Sigmoid colon (tissue), 7 donors: ENCODE data around the gene MAPKBP1. TPM values are rescaled to one million over a fixed set of nuclear protein-coding genes. Genes with fewer than 3 reads are reported as not detected.

Experiments used
- DNase-seq: peaks from one replicate; pipeline ENCODE4 v3.0.0-alpha.2; 2019
- H3K27ac ChIP-seq, 4 donors: fragments of 200-600 bp; sonication (generic); one replicate each; pipeline ENCODE4 v1.5.1; 2016 to 2019; ENCODE audit warnings: mild to moderate bottlenecking in 1 of 4
- H3K27me3 ChIP-seq, 3 donors: fragments of 200-600 bp; sonication (generic); one replicate each; pipeline ENCODE4 v1.5.1; 2019; ENCODE audit warnings: mild to moderate bottlenecking in 1 of 3
- H3K36me3 ChIP-seq, 4 donors: fragments of 200-600 bp; sonication (generic); one replicate each; pipeline ENCODE4 v1.5.1; 2016 to 2019
- H3K4me1 ChIP-seq, 4 donors: fragments of 200-600 bp; sonication (generic); one replicate each; pipeline ENCODE4 v1.5.1; 2017 to 2019
- H3K4me3 ChIP-seq, 4 donors: fragments of 200-600 bp; sonication (generic); one replicate each; pipeline ENCODE4 v1.5.1; 2017 to 2019; ENCODE audit warnings: mild to moderate bottlenecking in 2 of 4, moderate library complexity in 1 of 4
- H3K9me3 ChIP-seq, 4 donors: fragments of 200-600 bp in 3 of 4; sonication (generic) in 3 of 4; one replicate each; pipeline versions ENCODE4 v1.5.1 to v1.6.1; 2013 to 2019
- EP300 ChIP-seq, 4 donors: sonication (generic); formaldehyde crosslinking; IDR thresholded peaks; one replicate each; pipeline ENCODE4 v1.6.1; 2017; ENCODE audit warnings: antibody characterized with exemption in 4 of 4
- POLR2A ChIP-seq, 2 donors: fragments of 450-650 bp; IDR thresholded peaks; one replicate each; pipeline ENCODE4 v1.6.1; 2016; ENCODE audit warnings: antibody characterized with exemption in 2 of 2, mild to moderate bottlenecking in 2 of 2, moderate library complexity in 2 of 2
- POLR2AphosphoS5 ChIP-seq, 4 donors: sonication (generic); formaldehyde crosslinking; IDR thresholded peaks; one replicate each; pipeline ENCODE4 v1.6.1; 2017; ENCODE audit warnings: antibody characterized with exemption in 4 of 4
- WGBS, 2 donors: extraction: QIAGEN DNeasy Blood & Tissue Kit; methylation state at CpG; one replicate each; pipeline ENCODE4 v1.1.7; 2013; 5-methylcytosine and 5-hydroxymethylcytosine counted together
- intact Hi-C: fragments of 100-400 bp; cut with DNase I; formaldehyde crosslinking; loops from one replicate; pipeline ENCODE4 v1.15.1; 2023
- polyA plus RNA-seq, 3 donors: library from polyadenylated mRNA; stranded (reverse); fragments of 200-250 nt; gene quantifications; one replicate each; pipeline ENCODE4 v1.2.3, GENCODE V29; 2013
- total RNA-seq, 4 donors: library from RNA; depleted of rRNA; stranded (reverse); fragments of >200 nt; gene quantifications; one replicate each; pipeline ENCODE4 v1.1.0, GENCODE V29; 2016
- TF ChIP-seq, protein P1 (sequence below), 4 experiments: fragments of 450-650 bp in 3 of 4; fragments of 200-600 bp in 1 of 4; IDR thresholded peaks; one replicate each; pipeline ENCODE4 v1.5.1; 2016 to 2019; ENCODE audit warnings: antibody characterized with exemption in 4 of 4, mild to moderate bottlenecking in 3 of 4, moderate library complexity in 2 of 4
- donor health status: healthy with polysubstance abuse.
- donor health status: Bipolar disorder and iron deficiency.
- donor health status: healthy.

MAPKBP1 gene
- total and polyA plus RNA-seq, 7 donors: 2.3 to 42.7 (median 15.0) TPM

DNA sequence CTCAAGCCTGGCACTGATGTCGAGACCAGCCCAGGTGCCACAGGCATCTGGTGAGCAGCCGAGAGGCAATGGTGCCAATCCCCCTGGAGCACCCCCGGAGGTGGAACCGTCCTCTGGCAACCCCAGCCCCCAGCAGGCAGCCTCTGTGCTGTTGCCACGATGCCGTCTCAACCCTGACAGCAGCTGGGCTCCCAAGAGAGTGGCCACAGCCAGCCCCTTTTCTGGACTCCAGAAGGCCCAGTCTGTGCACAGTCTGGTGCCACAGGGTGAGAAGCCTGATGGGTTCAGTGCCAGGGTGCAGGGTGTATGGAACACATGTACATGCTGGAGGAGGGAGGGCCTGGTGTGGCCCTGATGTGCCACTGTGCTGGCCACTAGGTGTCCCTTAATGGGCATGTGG, 48.7 kb downstream of the MAPKBP1 start:
- no peaks in the 10 kb centered on the region for H3K9me3 ChIP-seq
- no peak overlapping the region for H3K27ac ChIP-seq
- DNase-seq: no peak
- peaks cover 0 to 7% (median 6%) of the 10 kb centered on the region in 4 donors for H3K4me1 ChIP-seq
- peaks cover 28 to 81% (median 52%) of the 10 kb centered on the region in 4 donors for H3K36me3 ChIP-seq
- H3K4me3 ChIP-seq: no peak overlapping the region
- TF ChIP-seq POLR2AphosphoS5 (IDR thresholded peaks at IDR 0.05) (no peak), EP300 (IDR thresholded peaks at IDR 0.05) (no peak), POLR2A (IDR thresholded peaks at IDR 0.05) (no peak)
- TF ChIP-seq, protein P1, sequence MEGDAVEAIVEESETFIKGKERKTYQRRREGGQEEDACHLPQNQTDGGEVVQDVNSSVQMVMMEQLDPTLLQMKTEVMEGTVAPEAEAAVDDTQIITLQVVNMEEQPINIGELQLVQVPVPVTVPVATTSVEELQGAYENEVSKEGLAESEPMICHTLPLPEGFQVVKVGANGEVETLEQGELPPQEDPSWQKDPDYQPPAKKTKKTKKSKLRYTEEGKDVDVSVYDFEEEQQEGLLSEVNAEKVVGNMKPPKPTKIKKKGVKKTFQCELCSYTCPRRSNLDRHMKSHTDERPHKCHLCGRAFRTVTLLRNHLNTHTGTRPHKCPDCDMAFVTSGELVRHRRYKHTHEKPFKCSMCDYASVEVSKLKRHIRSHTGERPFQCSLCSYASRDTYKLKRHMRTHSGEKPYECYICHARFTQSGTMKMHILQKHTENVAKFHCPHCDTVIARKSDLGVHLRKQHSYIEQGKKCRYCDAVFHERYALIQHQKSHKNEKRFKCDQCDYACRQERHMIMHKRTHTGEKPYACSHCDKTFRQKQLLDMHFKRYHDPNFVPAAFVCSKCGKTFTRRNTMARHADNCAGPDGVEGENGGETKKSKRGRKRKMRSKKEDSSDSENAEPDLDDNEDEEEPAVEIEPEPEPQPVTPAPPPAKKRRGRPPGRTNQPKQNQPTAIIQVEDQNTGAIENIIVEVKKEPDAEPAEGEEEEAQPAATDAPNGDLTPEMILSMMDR (IDR thresholded peaks at IDR 0.05): no peak
- intact Hi-C loops: no loop called here
- no peaks in the 10 kb centered on the region for H3K27me3 ChIP-seq
- WGBS, 2 donors: 93 to 96% methylated on average over 6 of the region's 6 CpGs

DNA sequence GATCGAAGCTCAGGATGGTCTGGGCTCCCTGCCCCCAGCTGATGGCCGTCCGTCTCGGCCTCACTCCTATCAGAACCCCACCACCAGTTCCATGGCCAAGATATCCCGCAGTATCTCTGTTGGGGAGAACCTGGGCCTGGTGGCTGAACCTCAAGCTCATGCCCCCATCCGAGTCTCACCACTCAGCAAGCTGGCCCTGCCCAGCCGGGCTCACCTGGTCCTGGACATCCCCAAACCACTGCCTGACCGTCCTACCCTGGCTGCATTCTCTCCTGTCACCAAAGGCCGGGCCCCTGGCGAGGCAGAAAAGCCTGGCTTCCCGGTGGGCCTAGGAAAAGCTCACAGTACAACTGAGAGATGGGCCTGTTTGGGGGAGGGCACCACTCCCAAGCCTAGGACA, 49.2 kb downstream of the MAPKBP1 start:
- Histone ChIP-seq H3K27ac (no peak overlapping the region), H3K27me3 (no peaks in the 10 kb centered on the region), H3K9me3 (no peaks in the 10 kb centered on the region), H3K4me3 (no peak overlapping the region), H3K4me1 (peaks cover 0 to 7% (median 6%) of the 10 kb centered on the region in 4 donors), H3K36me3 (peaks cover 23 to 76% (median 48%) of the 10 kb centered on the region in 4 donors)
- intact Hi-C loops: no loop called here
- TF ChIP-seq POLR2AphosphoS5 (IDR thresholded peaks at IDR 0.05) (no peak), EP300 (IDR thresholded peaks at IDR 0.05) (no peak), POLR2A (IDR thresholded peaks at IDR 0.05) (no peak)
- TF ChIP-seq, protein P1 (IDR thresholded peaks at IDR 0.05): no peak
- DNase-seq: no peak
- WGBS, 2 donors: 87 to 95% methylated on average over 11 of the region's 11 CpGs

DNA sequence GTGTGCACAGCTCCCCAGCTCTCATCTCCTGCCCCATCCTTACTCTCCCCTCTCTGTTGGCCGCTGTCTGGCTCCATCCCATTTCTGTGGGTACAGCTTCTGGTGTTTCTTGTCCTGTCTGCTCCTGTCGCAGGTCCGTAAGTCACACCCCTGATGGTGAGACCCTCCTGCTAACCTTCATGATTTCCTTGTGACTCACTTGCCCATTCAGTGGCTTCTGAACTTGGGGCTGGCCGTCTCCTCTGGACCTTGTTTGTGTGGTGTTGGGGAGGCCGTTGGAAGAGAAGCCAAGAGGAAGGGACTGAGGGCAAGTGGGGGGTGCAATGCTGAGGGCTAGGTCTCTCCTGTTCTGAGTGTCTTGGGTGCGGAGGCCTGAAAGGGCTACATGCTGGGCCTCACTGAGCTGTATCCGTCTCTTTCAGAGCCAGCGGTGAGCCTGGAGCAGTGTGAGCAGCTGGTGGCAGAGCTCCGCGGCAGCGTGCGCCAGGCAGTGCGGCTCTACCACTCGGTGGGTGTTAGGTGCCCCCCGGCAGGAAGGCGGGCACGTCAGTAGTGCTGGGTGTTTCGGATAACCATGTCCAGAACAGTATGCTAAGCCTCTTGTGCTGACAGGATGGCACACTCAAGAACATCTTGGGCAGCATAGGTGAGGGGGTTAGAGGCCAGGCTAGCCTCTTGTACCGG, 49.9 kb downstream of the MAPKBP1 start:
- H3K36me3 ChIP-seq: peaks cover 19 to 69% (median 41%) of the 10 kb centered on the region in 4 donors
- H3K9me3 ChIP-seq: no peaks in the 10 kb centered on the region
- TF ChIP-seq POLR2A (IDR thresholded peaks at IDR 0.05): no peak
- TF ChIP-seq, protein P1 (IDR thresholded peaks at IDR 0.05): no peak
- no peak overlapping the region for H3K4me3 ChIP-seq
- peaks cover 0 to 14% (median 13%) of the 10 kb centered on the region in 4 donors for H3K4me1 ChIP-seq
- 94% methylated on average over 19 of the region's 19 CpGs for WGBS, 2 donors
- intact Hi-C loops: no loop called here
- no peaks in the 10 kb centered on the region for H3K27me3 ChIP-seq
- no peak for DNase-seq
- no peak overlapping the region for H3K27ac ChIP-seq

DNA sequence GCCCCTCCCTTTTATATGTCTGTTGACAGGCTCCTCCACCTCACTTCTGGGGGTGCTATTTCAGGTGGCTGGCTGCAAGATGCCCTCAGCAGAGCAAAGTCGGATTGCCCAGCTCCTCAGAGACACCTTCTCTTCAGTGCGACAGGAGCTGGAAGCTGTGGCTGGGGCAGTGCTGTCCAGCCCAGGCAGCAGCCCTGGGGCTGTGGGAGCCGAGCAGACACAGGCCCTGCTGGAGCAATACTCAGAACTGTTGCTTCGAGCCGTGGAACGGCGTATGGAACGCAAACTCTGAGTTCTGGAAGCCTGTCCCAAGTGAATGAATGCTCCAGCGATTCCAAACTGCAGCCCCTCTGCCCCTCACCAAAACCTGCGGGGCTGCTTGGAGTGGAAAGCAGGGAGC, 50.9 kb downstream of the MAPKBP1 start:
- intact Hi-C loops: no loop called here
- H3K36me3 ChIP-seq: peaks cover 19 to 60% (median 33%) of the 10 kb centered on the region in 4 donors
- 93% methylated on average over 10 of the region's 10 CpGs for WGBS, 2 donors

DNA sequence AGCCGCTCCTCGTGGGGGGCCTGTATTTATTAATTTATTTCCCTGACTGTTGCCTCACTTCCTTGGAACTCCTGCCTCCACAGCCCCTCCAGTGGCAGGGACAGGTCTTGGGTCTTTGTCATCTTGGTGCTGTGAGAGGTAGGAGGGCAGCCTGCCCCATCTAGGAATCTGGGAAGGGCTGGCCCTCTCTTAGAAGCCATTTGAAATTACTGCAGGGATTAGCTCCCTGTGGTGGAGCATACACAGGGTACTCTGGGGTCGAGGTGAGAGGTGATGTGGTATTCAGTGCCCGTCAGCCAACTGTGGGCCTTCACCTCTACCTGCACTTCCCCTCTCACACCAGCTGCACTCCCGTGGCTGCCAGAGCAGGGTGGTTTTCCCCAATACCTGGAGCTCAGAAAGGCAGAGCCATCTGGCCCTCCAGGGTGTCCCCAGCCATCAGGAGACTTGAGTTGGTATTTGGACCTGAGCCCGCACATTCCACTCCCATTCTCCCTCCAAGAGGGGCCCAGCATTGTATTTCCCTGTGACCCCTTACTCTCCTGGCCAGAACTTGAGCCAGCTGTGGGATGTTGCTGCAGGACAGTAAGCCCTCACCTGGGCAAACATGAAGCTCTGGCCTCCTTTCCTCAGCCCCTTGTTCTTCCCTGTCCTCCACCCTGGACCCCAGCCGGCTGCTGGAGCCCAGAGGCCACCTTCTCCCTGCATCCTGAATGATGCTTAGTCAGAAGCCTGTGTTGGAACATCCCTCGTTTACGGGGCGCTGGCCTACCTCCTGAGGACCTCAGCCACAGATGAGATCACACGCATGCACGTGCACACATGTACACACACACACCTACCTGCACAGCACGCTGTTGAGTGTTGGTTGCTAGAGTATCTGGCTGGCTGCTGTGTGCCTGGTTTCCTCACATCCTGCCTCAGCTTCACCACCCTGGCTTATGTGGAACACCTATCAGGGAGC, 51.6 kb downstream of the MAPKBP1 start:
- no peak for DNase-seq
- 83 to 87% methylated on average over 13 of the region's 13 CpGs for WGBS, 2 donors
- TF ChIP-seq POLR2A (IDR thresholded peaks at IDR 0.05) (no peak), EP300 (IDR thresholded peaks at IDR 0.05) (no peak), POLR2AphosphoS5 (IDR thresholded peaks at IDR 0.05) (no peak)
- TF ChIP-seq, protein P1 (IDR thresholded peaks at IDR 0.05): no peak
- no peak overlapping the region for H3K4me3 ChIP-seq
- no peak overlapping the region for H3K27ac ChIP-seq
- H3K27me3 ChIP-seq: no peaks in the 10 kb centered on the region
- H3K36me3 ChIP-seq: peaks cover 18 to 52% (median 32%) of the 10 kb centered on the region in 4 donors
- peaks cover 0 to 21% (median 18%) of the 10 kb centered on the region in 4 donors for H3K4me1 ChIP-seq
- intact Hi-C loops: no loop called here
- no peaks in the 10 kb centered on the region for H3K9me3 ChIP-seq

More for the DNA sequence above, 50.9 kb downstream of the MAPKBP1 start:
- no peaks in the 10 kb centered on the region for H3K27me3 ChIP-seq
- no peak overlapping the region for H3K27ac ChIP-seq
- H3K9me3 ChIP-seq: no peaks in the 10 kb centered on the region
- TF ChIP-seq POLR2AphosphoS5 (IDR thresholded peaks at IDR 0.05): no peak
- no peak for TF ChIP-seq POLR2A (IDR thresholded peaks at IDR 0.05)
- no peak for TF ChIP-seq EP300 (IDR thresholded peaks at IDR 0.05)
- no peak for DNase-seq
- H3K4me1 ChIP-seq: peaks cover 0 to 21% (median 18%) of the 10 kb centered on the region in 4 donors
- H3K4me3 ChIP-seq: no peak overlapping the region
